K562 (cell line): ENCODE results near the gene SLC6A13. TPM values are rescaled to one million over a fixed set of nuclear protein-coding genes. Genes with fewer than 3 reads are reported as not detected.

Source experiments
- ATAC-seq: fragments of 200-7000 bp; cut with Tn5 transposase; 3 replicates; pipeline ENCODE4 v1.9.1; 2020; ENCODE audit warnings: moderate library complexity
- BruUV-seq: library from RNA; stranded (reverse); fragments of 400-500 nt; replicated peaks from 2 replicates; lab custom pipeline; 2021; lab: Mats Ljungman, UMichigan
- CTCF ChIA-PET: fragments of 300-600 bp; formaldehyde crosslinking; extraction: SDS; loops from one replicate; lab custom pipeline; 2021; ENCODE audit warnings: low intra/inter-chr PET ratio; lab: Yijun Ruan, JAX
- POLR2A ChIA-PET: fragments of 300-600, 350-650 bp; sonication (Branson Sonifier 250); formaldehyde crosslinking; extraction: SDS; loops from one replicate; lab custom pipeline; 2021; ENCODE audit warnings: antibody characterized with exemption, inconsistent platforms; lab: Yijun Ruan, JAX
- DNase-seq, 4 experiments: peaks; one replicate each; pipeline versions ENCODE4 v3.0.0 to v3.0.0-alpha.2; 2011 to 2018; ENCODE audit warnings: low spot score in 3 of 4, mixed read lengths in 3 of 4; ENCODE audit errors: extremely low read depth in 1 of 4
- FAIRE-seq: peaks from 2 replicates; lab custom pipeline; 2011; peaks lifted over from hg19 to GRCh38; lab: Jason Lieb, UNC
- H2AFZ ChIP-seq: 2 replicates; pipeline ENCODE4 v1.6.0; 2011; ENCODE audit warnings: low read depth, low read length, control low read depth, inconsistent platforms
- H3K27ac ChIP-seq: fragments of 200-600 bp; 3 replicates; pipeline ENCODE4 v1.8.0; 2011; ENCODE audit warnings: low read depth, mild to moderate bottlenecking, control low read depth, inconsistent platforms, low read length, moderate library complexity, mixed read lengths; ENCODE audit errors: extremely low read depth
- H3K27me3 ChIP-seq, 2 experiments: fragments of 300-600 bp in 1 of 2; 2 replicates in 1 of 2; 3 replicates in 1 of 2; pipeline versions ENCODE4 v1.6.0 to v1.8.0; 2011; ENCODE audit warnings: inconsistent platforms in 2 of 2, low read length in 2 of 2, mild to moderate bottlenecking in 1 of 2, mixed read lengths in 1 of 2, moderate library complexity in 1 of 2; ENCODE audit not compliant: control insufficient read depth in 2 of 2, insufficient read depth in 2 of 2
- H3K36me3 ChIP-seq: fragments of 300-600 bp; 3 replicates; pipeline ENCODE4 v1.8.0; 2011; ENCODE audit warnings: mild to moderate bottlenecking, low read length, inconsistent platforms; ENCODE audit not compliant: control insufficient read depth, insufficient read depth
- H3K4me1 ChIP-seq, 2 experiments: fragments of 200-600 bp in 1 of 2; replicated peaks in 1 of 2; 2 replicates in 1 of 2; 3 replicates in 1 of 2; pipeline versions ENCODE4 v1.5.1 to v1.8.0; 2011; ENCODE audit warnings: inconsistent platforms in 2 of 2, low read length in 2 of 2, mild to moderate bottlenecking in 1 of 2, mixed read lengths in 1 of 2, moderate library complexity in 1 of 2; ENCODE audit not compliant: control insufficient read depth in 2 of 2, insufficient read depth in 2 of 2
- H3K4me2 ChIP-seq: 2 replicates; pipeline ENCODE4 v1.6.1; 2011; ENCODE audit warnings: low read length, control low read depth, inconsistent platforms, mixed read lengths; ENCODE audit not compliant: insufficient read depth
- H3K4me3 ChIP-seq: fragments of 200-600 bp; sonication (generic), shearing (Covaris generic); 2 replicates; pipeline ENCODE4 v1.5.1; 2016; ENCODE audit warnings: control low read depth, inconsistent platforms
- H3K79me2 ChIP-seq: fragments of 200-600 bp; 3 replicates; pipeline ENCODE4 v1.8.0; 2011; ENCODE audit warnings: low read length, inconsistent platforms; ENCODE audit not compliant: control insufficient read depth, insufficient read depth
- H3K9ac ChIP-seq, 2 experiments: 2 replicates each; pipeline versions ENCODE4 v1.6.0 to v1.6.1; 2011; ENCODE audit warnings: low read depth in 2 of 2, low read length in 2 of 2, control low read depth in 1 of 2, inconsistent platforms in 1 of 2, mild to moderate bottlenecking in 1 of 2, mixed read lengths in 1 of 2; ENCODE audit not compliant: insufficient read depth in 1 of 2
- H3K9me1 ChIP-seq: one replicate; pipeline ENCODE4 v1.6.0; 2011; ENCODE audit warnings: inconsistent platforms, mild to moderate bottlenecking, low read length, moderate library complexity; ENCODE audit not compliant: control insufficient read depth, insufficient read depth
- H3K9me3 ChIP-seq: replicated peaks from 2 replicates; pipeline ENCODE4 v1.5.1; 2011; ENCODE audit warnings: low read depth, low read length, inconsistent platforms; ENCODE audit not compliant: control insufficient read depth, insufficient read depth
- H4K20me1 ChIP-seq: replicated peaks from 2 replicates; pipeline ENCODE4 v1.6.1; 2011; ENCODE audit warnings: low read length, inconsistent platforms, mixed read lengths; ENCODE audit not compliant: control insufficient read depth, insufficient read depth
- BCL6 ChIP-seq: fragments of 250-450 bp; sonication (Bioruptor Pico); IDR thresholded peaks from 2 replicates; pipeline ENCODE4 v1.4.0; 2020
- DDX20 ChIP-seq: fragments of 450-650 bp; IDR thresholded peaks from 2 replicates; pipeline ENCODE4 v1.6.1; 2016; ENCODE audit warnings: missing genetic modification characterization, low read depth, mild to moderate bottlenecking, missing compliant biosample characterization, moderate library complexity
- JUNB ChIP-seq: fragments of 450-650 bp; formaldehyde crosslinking; conservative IDR thresholded peaks from 2 replicates; pipeline ENCODE4 v1.4.0; 2020; ENCODE audit warnings: mild to moderate bottlenecking
- OTX1 ChIP-seq: fragments of 450-650 bp; formaldehyde crosslinking; IDR thresholded peaks from 2 replicates; pipeline ENCODE4 v1.4.0; 2022; ENCODE audit warnings: mild to moderate bottlenecking
- POLR2G ChIP-seq: fragments of 200-400 bp; formaldehyde crosslinking; IDR thresholded peaks from 2 replicates; pipeline ENCODE4 v1.6.1; 2017; ENCODE audit warnings: low read depth, mild to moderate bottlenecking, antibody characterized with exemption, low read length, moderate library complexity
- RBM17 ChIP-seq: fragments of 200-400 bp; formaldehyde crosslinking; IDR thresholded peaks from 2 replicates; pipeline ENCODE4 v1.6.1; 2017; ENCODE audit warnings: low read depth, mild to moderate bottlenecking, low read length, borderline replicate concordance
- TBP ChIP-seq: optimal IDR thresholded peaks from 2 replicates; pipeline ENCODE3; 2011; ENCODE audit warnings: low read depth, low read length, improper control_type of control experiment
- TFAM ChIP-seq: fragments of 250-450 bp; sonication (Bioruptor Pico); conservative IDR thresholded peaks from 2 replicates; pipeline ENCODE4 v1.5.0; 2021; ENCODE audit warnings: mild to moderate bottlenecking, moderate library complexity
- WGBS: fragments of 100-300 bp; shearing (Covaris generic); methylation state at CpG from one replicate; pipeline ENCODE4 v1.1.6; 2016; ENCODE audit warnings: low coverage, mixed read lengths; ENCODE audit not compliant: insufficient coverage; ENCODE audit errors: missing lambda C conversion rate; 5-methylcytosine and 5-hydroxymethylcytosine counted together
- in situ Hi-C: fragments of 300-500 bp; cut with MboI; formaldehyde crosslinking; loops from 4 replicates; pipeline ENCODE4 v1.15.0; 2018; ENCODE audit warnings: inconsistent platforms, mixed read lengths
- intact Hi-C: fragments of 100-400 bp; cut with micrococcal nuclease; formaldehyde crosslinking; loops from 2 replicates; pipeline ENCODE4 v1.14.2; 2022
- polyA plus RNA-seq, 8 experiments: library from polyadenylated mRNA; depleted of rRNA in 4 of 8; stranded (reverse) in 5 of 8; unstranded in 3 of 8; fragments of >200 nt; fragmentation: Nextera tagmentation in 2 of 8; fragmentation: Illumina TruSeq in 1 of 8; extraction: Ambion mirVana in 2 of 8; extraction: Trizol in 1 of 8; gene quantifications; 2 replicates each; pipeline versions ENCODE4 v1.2.1 to v1.2.3, GENCODE V29; 2011 to 2014; ENCODE audit warnings: inconsistent platforms in 1 of 8, missing spikeins in 1 of 8
- total RNA-seq, 7 experiments: library from RNA; depleted of rRNA in 6 of 7; stranded (reverse); fragments of >200 nt in 6 of 7; fragmentation: Illumina TruSeq in 2 of 7; extraction: Trizol in 2 of 7; gene quantifications; 2 replicates each; pipeline versions ENCODE4 v1.2.1 to v1.2.3, GENCODE V29; 2011 to 2021; ENCODE audit warnings: low replicate concordance in 1 of 7
- TF ChIP-seq, protein P1 (sequence below): fragments of 450-650 bp; IDR thresholded peaks from 2 replicates; pipeline ENCODE4 v1.6.1; 2018; ENCODE audit not compliant: partially characterized antibody

The SLC6A13 gene
- total and polyA plus RNA-seq, 9 of the 15 experiments (the other 6 are each of a cell fraction or from before 2014, with no cell fraction given) = 0.06 to 0.33 (median 0.22) TPM; not detected in 4

DNA sequence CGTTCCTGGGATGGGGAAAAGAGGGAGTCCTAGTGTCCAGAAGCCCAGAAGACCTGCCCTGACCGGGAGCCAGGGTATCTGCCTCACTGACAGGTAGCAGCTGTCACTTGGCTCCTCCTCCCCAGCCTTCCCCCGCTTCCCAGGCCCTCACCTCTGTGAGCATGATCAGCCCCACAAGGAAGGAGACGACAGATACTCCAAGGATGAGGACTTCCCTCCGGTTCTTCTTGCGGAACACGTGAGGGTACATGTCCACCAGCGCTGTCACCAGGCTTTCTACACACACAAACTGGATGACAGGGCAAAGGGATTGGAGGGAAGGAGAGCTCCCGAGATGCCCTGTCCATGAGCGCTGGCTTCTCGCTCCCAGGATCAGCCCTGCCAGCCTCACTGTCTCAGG is 38.8 kb downstream of the SLC6A13 start:
- Histone ChIP-seq H3K9ac (no peak overlapping the region), H3K27ac (no peak overlapping the region), H3K4me3 (no peak overlapping the region), H3K9me3 (no peaks in the 10 kb centered on the region), H3K36me3 (no peaks in the 10 kb centered on the region), H4K20me1 (0 out of 2 replicates have a peak, but pooled peaks cover 4% of the 10 kb centered on the region), H2AFZ (no peak overlapping the region), H3K79me2 (no peaks in the 10 kb centered on the region), H3K9me1 (no peaks in the 10 kb centered on the region), H3K27me3 (peaks cover 10 to 80% of the 10 kb centered on the region in 2 experiments), H3K4me1 (peaks cover 0 to 5% of the 10 kb centered on the region in 2 experiments; a peak in 2 of 5 replicates), H3K4me2 (no peak overlapping the region)
- DNase-seq (no peak), ATAC-seq (no peak), FAIRE-seq (no peak)
- CTCF ChIA-PET = no interaction called here
- in situ Hi-C loops (no loop called here), intact Hi-C loops (no loop called here)
- no TSS peak for BruUV-seq
- WGBS = 0% methylated on average over 1 of the region's 11 CpGs
- POLR2A ChIA-PET = no interaction called here
- TF ChIP-seq JUNB (CRISPR knock-in tag) (no peak), TBP (no peak), POLR2G (no peak), OTX1 (no peak), TFAM (CRISPR knock-in tag) (no peak), DDX20 (tag) (no peak), BCL6 (CRISPR knock-in tag) (no peak), RBM17 (no peak)
- TF ChIP-seq, protein P1, sequence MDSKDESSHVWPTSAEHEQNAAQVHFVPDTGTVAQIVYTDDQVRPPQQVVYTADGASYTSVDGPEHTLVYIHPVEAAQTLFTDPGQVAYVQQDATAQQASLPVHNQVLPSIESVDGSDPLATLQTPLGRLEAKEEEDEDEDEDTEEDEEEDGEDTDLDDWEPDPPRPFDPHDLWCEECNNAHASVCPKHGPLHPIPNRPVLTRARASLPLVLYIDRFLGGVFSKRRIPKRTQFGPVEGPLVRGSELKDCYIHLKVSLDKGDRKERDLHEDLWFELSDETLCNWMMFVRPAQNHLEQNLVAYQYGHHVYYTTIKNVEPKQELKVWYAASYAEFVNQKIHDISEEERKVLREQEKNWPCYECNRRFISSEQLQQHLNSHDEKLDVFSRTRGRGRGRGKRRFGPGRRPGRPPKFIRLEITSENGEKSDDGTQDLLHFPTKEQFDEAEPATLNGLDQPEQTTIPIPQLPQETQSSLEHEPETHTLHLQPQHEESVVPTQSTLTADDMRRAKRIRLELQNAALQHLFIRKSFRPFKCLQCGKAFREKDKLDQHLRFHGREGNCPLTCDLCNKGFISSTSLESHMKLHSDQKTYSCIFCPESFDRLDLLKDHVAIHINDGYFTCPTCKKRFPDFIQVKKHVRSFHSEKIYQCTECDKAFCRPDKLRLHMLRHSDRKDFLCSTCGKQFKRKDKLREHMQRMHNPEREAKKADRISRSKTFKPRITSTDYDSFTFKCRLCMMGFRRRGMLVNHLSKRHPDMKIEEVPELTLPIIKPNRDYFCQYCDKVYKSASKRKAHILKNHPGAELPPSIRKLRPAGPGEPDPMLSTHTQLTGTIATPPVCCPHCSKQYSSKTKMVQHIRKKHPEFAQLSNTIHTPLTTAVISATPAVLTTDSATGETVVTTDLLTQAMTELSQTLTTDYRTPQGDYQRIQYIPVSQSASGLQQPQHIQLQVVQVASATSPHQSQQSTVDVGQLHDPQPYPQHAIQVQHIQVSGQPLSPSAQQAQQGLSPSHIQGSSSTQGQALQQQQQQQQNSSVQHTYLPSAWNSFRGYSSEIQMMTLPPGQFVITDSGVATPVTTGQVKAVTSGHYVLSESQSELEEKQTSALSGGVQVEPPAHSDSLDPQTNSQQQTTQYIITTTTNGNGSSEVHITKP = no peak
